Left ventricle myocardium inferior (tissue), 1 donor: Measurements from ENCODE around the gene CARM1. TPM values are rescaled to one million over a fixed set of nuclear protein-coding genes. Genes with fewer than 3 reads are reported as not detected.

Experiments
- DNase-seq: peaks from one replicate; pipeline ENCODE4 v3.0.0-alpha.2; 2020
- H3K27ac ChIP-seq: fragments of 200-600 bp; replicated peaks from 2 replicates; pipeline ENCODE4 v1.8.0; 2021
- H3K27me3 ChIP-seq: fragments of 200-600 bp; 2 replicates; pipeline ENCODE4 v1.8.0; 2021; ENCODE audit warnings: low read depth
- H3K36me3 ChIP-seq: fragments of 200-600 bp; 2 replicates; pipeline ENCODE4 v1.8.0; 2021
- H3K4me1 ChIP-seq: fragments of 200-600 bp; 2 replicates; pipeline ENCODE4 v1.8.0; 2021
- H3K4me3 ChIP-seq: fragments of 200-600 bp; 2 replicates; pipeline ENCODE4 v1.8.0; 2021; ENCODE audit warnings: mild to moderate bottlenecking, moderate library complexity
- H3K9me3 ChIP-seq: fragments of 200-600 bp; replicated peaks from 2 replicates; pipeline ENCODE4 v1.8.0; 2021
- intact Hi-C: fragments of 100-400 bp; cut with micrococcal nuclease; formaldehyde crosslinking; loops from one replicate; pipeline ENCODE4 v1.11.0; 2022
- total RNA-seq: library from RNA; stranded (reverse); fragmentation: NEBNext Ultra II Directional; extraction: Animal tissue kit (Norgen Biotek cat#: 25700); gene quantifications from one replicate; pipeline ENCODE4 v1.2.1, GENCODE V29; 2021
- TF ChIP-seq, protein P1 (sequence below): fragments of 200-600 bp; IDR thresholded peaks from 2 replicates; pipeline ENCODE4 v1.8.0; 2021; ENCODE audit warnings: antibody characterized with exemption, mild to moderate bottlenecking, borderline replicate concordance
- donor health status: DM: no; HTN: yes; CAD: no; lungs with severe emphysema.

CARM1 gene
- total RNA-seq, 1 donor from 2014 or later: 27.2 TPM

DNA sequence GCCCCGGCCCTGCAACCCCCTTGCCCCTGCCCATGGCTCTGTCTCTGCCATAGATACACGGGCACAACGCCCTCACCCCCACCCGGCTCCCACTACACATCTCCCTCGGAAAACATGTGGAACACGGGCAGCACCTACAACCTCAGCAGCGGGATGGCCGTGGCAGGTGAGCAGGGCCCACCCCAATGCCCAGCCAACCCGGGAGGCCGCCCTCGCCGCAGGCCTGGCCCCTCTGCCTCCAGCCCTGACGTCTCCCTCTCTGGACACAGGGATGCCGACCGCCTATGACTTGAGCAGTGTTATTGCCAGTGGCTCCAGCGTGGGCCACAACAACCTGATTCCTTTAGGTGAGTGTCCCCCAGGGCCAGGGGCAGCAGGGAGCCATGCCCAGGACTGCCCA, 49.4 kb downstream of the CARM1 start:
- Histone ChIP-seq H3K36me3 (peaks cover 82% of the 10 kb centered on the region), H3K9me3 (no peaks in the 10 kb centered on the region), H3K4me3 (no peak overlapping the region), H3K4me1 (peaks cover 7% of the 10 kb centered on the region), H3K27ac (no peak overlapping the region), H3K27me3 (no peaks in the 10 kb centered on the region)
- TF ChIP-seq, protein P1, sequence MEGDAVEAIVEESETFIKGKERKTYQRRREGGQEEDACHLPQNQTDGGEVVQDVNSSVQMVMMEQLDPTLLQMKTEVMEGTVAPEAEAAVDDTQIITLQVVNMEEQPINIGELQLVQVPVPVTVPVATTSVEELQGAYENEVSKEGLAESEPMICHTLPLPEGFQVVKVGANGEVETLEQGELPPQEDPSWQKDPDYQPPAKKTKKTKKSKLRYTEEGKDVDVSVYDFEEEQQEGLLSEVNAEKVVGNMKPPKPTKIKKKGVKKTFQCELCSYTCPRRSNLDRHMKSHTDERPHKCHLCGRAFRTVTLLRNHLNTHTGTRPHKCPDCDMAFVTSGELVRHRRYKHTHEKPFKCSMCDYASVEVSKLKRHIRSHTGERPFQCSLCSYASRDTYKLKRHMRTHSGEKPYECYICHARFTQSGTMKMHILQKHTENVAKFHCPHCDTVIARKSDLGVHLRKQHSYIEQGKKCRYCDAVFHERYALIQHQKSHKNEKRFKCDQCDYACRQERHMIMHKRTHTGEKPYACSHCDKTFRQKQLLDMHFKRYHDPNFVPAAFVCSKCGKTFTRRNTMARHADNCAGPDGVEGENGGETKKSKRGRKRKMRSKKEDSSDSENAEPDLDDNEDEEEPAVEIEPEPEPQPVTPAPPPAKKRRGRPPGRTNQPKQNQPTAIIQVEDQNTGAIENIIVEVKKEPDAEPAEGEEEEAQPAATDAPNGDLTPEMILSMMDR: no peak
- no peak for DNase-seq
- intact Hi-C loops: no loop called here

GRCh38 chr19:10921199-10921909, 50.0 kb downstream of the CARM1 start:
- no peaks in the 10 kb centered on the region for H3K9me3 ChIP-seq
- DNase-seq: no peak
- TF ChIP-seq, protein P1: no peak
- H3K36me3 ChIP-seq: peaks cover 79% of the 10 kb centered on the region
- no peak overlapping the region for H3K4me3 ChIP-seq
- H3K4me1 ChIP-seq: peaks cover 7% of the 10 kb centered on the region
- H3K27me3 ChIP-seq: no peaks in the 10 kb centered on the region
- no peak overlapping the region for H3K27ac ChIP-seq
- intact Hi-C loops: no loop called here

DNA sequence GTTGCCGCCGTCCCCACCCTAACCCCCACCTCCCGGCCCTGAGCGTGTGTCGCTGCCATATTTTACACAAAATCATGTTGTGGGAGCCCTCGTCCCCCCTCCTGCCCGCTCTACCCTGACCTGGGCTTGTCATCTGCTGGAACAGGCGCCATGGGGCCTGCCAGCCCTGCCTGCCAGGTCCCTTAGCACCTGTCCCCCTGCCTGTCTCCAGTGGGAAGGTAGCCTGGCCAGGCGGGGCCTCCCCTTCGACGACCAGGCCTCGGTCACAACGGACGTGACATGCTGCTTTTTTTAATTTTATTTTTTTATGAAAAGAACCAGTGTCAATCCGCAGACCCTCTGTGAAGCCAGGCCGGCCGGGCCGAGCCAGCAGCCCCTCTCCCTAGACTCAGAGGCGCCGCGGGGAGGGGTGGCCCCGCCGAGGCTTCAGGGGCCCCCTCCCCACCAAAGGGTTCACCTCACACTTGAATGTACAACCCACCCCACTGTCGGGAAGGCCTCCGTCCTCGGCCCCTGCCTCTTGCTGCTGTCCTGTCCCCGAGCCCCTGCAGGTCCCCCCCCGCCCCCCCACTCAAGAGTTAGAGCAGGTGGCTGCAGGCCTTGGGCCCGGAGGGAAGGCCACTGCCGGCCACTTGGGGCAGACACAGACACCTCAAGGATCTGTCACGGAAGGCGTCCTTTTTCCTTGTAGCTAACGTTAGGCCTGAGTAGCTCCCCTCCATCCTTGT, 50.7 kb downstream of the CARM1 start:
- Histone ChIP-seq H3K4me3 (no peak overlapping the region), H3K36me3 (peaks cover 72% of the 10 kb centered on the region), H3K27me3 (no peaks in the 10 kb centered on the region), H3K4me1 (peaks cover 8% of the 10 kb centered on the region), H3K9me3 (no peaks in the 10 kb centered on the region), H3K27ac (no peak overlapping the region)
- intact Hi-C loops: no loop called here
- no peak for DNase-seq
- TF ChIP-seq, protein P1: no peak

GRCh38 chr19:10922638-10923014, 51.3 kb downstream of the CARM1 start:
- no peaks in the 10 kb centered on the region for H3K27me3 ChIP-seq
- H3K27ac ChIP-seq: no peak overlapping the region
- TF ChIP-seq, protein P1: no peak
- peaks cover 72% of the 10 kb centered on the region for H3K36me3 ChIP-seq
- intact Hi-C loops: no loop called here
- H3K4me1 ChIP-seq: peaks cover 14% of the 10 kb centered on the region
- no peak for DNase-seq
- H3K9me3 ChIP-seq: no peaks in the 10 kb centered on the region
- no peak overlapping the region for H3K4me3 ChIP-seq

GRCh38 chr19:10923260-10924112, 52.1 kb downstream of the CARM1 start:
- Histone ChIP-seq H3K27me3 (no peaks in the 10 kb centered on the region), H3K9me3 (no peaks in the 10 kb centered on the region), H3K27ac (no peak overlapping the region), H3K36me3 (peaks cover 64% of the 10 kb centered on the region), H3K4me3 (no peak overlapping the region), H3K4me1 (peaks cover 22% of the 10 kb centered on the region)
- DNase-seq: no peak
- TF ChIP-seq, protein P1: no peak
- intact Hi-C loops: no loop called here
